PC-3 (cell line): ENCODE measurements around the gene COMMD7.
A peak's percentile ranks its signal among the peaks of the same experiment; 100 is the strongest.

ENCODE experiments used
- CTCF ChIP-seq: fragments of 300-600 bp; sonication (generic); conservative IDR thresholded peaks from 2 replicates; pipeline ENCODE4 v1.5.1; 2017; ENCODE audit warnings: antibody characterized with exemption, low read depth, mild to moderate bottlenecking, low read length
- EZH2phosphoT487 ChIP-seq: fragments of 300-600 bp; sonication (generic); IDR thresholded peaks from 2 replicates; pipeline ENCODE4 v1.6.1; 2018; ENCODE audit warnings: mild to moderate bottlenecking, antibody characterized with exemption, low read length, borderline replicate concordance

DNA sequence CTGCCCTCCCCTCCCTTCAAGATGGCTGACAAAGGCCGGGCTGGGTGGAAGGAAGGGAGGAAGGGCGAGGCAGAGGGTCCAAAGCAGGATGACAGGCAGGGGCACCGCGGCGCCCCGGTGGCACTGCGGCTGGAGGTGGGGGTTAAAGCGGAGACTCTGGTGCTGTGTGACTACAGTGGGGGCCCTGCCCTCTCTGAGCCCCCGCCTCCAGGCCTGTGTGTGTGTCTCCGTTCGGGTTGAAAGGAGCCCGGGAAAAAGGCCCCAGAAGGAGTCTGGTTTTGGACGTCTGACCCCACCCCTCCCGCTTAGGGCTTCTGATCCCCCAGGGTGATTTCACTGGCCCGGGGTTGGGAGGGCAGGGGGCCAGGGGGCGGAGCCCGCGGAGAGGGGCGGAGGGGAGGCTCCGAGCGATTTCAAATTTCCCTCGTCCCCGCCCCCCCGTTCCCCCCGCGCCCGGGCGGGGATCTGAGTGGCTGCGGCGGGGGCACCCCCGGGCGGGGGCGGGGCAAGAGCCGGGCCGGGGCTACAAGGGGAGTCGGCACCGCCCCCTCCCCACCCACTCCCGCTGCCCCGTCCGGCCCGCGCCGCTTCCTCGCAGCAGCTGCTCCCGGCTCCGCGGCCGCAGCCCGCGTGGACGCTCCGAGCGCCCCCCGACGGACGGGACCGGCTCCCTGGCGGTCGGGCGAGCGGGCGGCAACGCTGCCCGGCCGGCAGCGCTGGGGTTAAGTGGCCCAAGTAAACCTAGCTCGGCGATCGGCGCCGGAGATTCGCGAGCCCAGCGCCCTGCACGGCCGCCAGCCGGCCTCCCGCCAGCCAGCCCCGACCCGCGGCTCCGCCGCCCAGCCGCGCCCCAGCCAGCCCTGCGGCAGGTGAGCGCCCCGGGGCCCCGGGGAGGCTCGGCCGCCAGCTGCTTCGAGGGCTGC, 18.8 kb upstream of the COMMD7 start, which contains the start of gene DNMT3B:
- TF ChIP-seq CTCF (0 out of 2 replicates have a peak, but pooled peaks have one; percentile 13), EZH2phosphoT487 (no peak)
